ENCODE measurements around the gene PMS1.

The PMS1 gene

DNA sequence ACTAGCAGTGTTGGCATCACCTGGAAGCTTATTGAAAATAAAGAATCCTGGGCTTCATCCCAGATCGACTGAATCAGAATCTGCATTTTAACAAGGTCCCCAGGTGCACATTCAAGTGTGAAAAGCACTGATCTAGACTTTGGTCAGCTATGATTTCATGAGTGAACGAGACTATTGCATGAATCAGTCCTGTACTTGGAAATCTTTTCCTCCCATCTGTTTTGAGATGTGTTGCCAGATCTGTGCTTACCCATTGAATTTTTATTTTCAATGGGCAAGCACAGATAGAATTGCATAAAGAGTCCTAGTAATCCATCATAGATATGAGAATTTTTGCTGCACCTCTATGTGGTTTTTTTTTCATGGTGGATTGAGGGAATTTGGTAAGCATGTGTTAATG is 64.0 kb downstream of the PMS1 start:
- Histone ChIP-seq H3K27ac (ENCODE audit: low read depth, low read length) (no peak overlapping the region), H3K23ac (ENCODE audit: low read length) (no peak overlapping the region), H2BK5ac (ENCODE audit: low read length) (no peak overlapping the region), H3K4me2 (ENCODE audit: low read length) (no peak overlapping the region), H2AK5ac (ENCODE audit: low read length) (no peak overlapping the region), H3K18ac (ENCODE audit: low read length) (no peak overlapping the region), H3K4me3 (ENCODE audit: low read length) (no peak overlapping the region), H4K5ac (ENCODE audit: low read length) (no peak overlapping the region), H3K56ac (ENCODE audit: low read length) (no peak overlapping the region), H3K27me3 (ENCODE audit: insufficient read depth, low read length, poor library complexity) (no peaks in the 10 kb centered on the region), H3K36me3 (ENCODE audit: control insufficient read depth, insufficient read depth, low read length) (no peaks in the 10 kb centered on the region), H3K4ac (ENCODE audit: low read depth, low read length) (no peak overlapping the region), H3K9ac (ENCODE audit: low read length) (no peak overlapping the region), H3K79me2 (ENCODE audit: control insufficient read depth, insufficient read depth, low read length) (no peaks in the 10 kb centered on the region), H2BK120ac (ENCODE audit: low read depth, low read length) (no peak overlapping the region), H2BK15ac (replicated peaks; ENCODE audit: low read depth) (no peak overlapping the region), H3K4me1 (ENCODE audit: control insufficient read depth, low read depth, low read length) (no peaks in the 10 kb centered on the region), H4K8ac (ENCODE audit: low read depth, low read length) (no peak overlapping the region), H3K79me1 (ENCODE audit: low read length) (no peaks in the 10 kb centered on the region)
- WGBS (ENCODE audit: extremely low coverage, insufficient coverage, low lambda C conversion rate) = no CpG with 5 or more reads among the region's 2 CpGs
- no peak for DNase-seq

DNA sequence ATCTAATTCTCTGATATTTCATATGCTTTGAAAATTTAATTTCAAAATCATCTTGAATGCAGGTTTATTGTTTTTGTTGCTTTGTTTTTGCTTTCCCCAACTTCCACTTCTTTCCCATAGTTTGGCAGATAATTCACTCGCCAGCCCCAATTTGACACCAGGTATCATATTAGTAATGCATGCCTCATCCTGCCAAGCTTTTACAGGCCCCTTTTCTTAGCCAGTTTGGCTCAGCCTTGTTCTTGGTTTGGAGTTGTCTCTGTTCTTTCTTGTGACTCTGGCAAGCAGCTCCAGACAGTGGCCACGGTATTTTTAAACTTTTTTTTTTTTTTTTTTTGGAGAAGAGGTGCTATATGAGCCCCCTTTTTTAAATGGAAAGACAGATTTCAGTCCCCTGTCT is 65.3 kb downstream of the PMS1 start:
- no peak overlapping the region for H3K4me2 ChIP-seq (ENCODE audit: low read length)
- H2BK120ac ChIP-seq (ENCODE audit: low read depth, low read length) = no peak overlapping the region
- H3K79me1 ChIP-seq (ENCODE audit: low read length) = no peaks in the 10 kb centered on the region
- H4K5ac ChIP-seq (ENCODE audit: low read length) = no peak overlapping the region
- no CpG with 5 or more reads among the region's 2 CpGs for WGBS (ENCODE audit: extremely low coverage, insufficient coverage, low lambda C conversion rate)
- no peak for DNase-seq
- H3K27me3 ChIP-seq (ENCODE audit: insufficient read depth, low read length, poor library complexity) = no peaks in the 10 kb centered on the region
- H3K56ac ChIP-seq (ENCODE audit: low read length) = no peak overlapping the region
- H3K4me1 ChIP-seq (ENCODE audit: control insufficient read depth, low read depth, low read length) = no peaks in the 10 kb centered on the region
- H3K79me2 ChIP-seq (ENCODE audit: control insufficient read depth, insufficient read depth, low read length) = no peaks in the 10 kb centered on the region
- no peak overlapping the region for H3K23ac ChIP-seq (ENCODE audit: low read length)
- H3K36me3 ChIP-seq (ENCODE audit: control insufficient read depth, insufficient read depth, low read length) = no peaks in the 10 kb centered on the region
- H3K9ac ChIP-seq (ENCODE audit: low read length) = no peak overlapping the region
- H3K4me3 ChIP-seq (ENCODE audit: low read length) = no peak overlapping the region
- no peak overlapping the region for H2BK15ac ChIP-seq (replicated peaks; ENCODE audit: low read depth)
- H3K27ac ChIP-seq (ENCODE audit: low read depth, low read length) = no peak overlapping the region
- no peak overlapping the region for H3K18ac ChIP-seq (ENCODE audit: low read length)
- no peak overlapping the region for H4K8ac ChIP-seq (ENCODE audit: low read depth, low read length)
- H2AK5ac ChIP-seq (ENCODE audit: low read length) = no peak overlapping the region
- no peak overlapping the region for H2BK5ac ChIP-seq (ENCODE audit: low read length)
- H3K4ac ChIP-seq (ENCODE audit: low read depth, low read length) = no peak overlapping the region

DNA sequence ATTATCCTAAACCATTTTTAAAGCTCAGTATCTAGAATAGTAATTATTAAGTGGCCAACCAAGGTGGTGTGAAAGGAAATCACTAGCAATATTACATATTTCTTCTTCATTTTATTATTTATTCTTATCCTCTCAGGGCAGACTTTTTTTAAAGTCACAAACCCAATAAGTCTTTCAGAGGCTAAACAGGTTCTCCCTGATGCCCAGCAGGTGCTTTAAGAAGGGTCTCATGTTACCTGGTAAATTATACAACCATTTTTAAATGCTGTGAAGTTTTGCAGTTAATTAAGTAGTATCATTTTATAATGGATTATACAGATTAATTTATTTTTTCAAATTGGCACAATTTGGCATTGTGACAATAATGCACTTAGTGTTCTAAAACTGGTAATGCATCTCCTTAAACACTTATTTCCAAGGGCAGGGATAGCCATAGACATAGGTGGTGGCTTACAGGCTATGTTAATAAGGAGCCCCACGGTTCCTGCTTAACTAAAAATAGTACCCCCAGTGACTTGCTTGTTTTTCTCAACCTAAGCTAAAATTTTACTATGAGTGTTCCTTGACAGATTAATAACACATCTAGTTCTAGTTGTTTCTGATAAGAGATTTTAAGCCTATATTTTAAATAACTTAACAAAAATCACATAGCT is 67.0 kb downstream of the PMS1 start:
- Histone ChIP-seq H3K27ac (ENCODE audit: low read depth, low read length) (no peak overlapping the region), H3K4me1 (ENCODE audit: control insufficient read depth, low read depth, low read length) (no peaks in the 10 kb centered on the region), H3K79me2 (ENCODE audit: control insufficient read depth, insufficient read depth, low read length) (no peaks in the 10 kb centered on the region), H3K4me3 (ENCODE audit: low read length) (no peak overlapping the region), H3K56ac (ENCODE audit: low read length) (no peak overlapping the region), H4K8ac (ENCODE audit: low read depth, low read length) (no peak overlapping the region), H2BK120ac (ENCODE audit: low read depth, low read length) (no peak overlapping the region), H3K27me3 (ENCODE audit: insufficient read depth, low read length, poor library complexity) (no peaks in the 10 kb centered on the region), H2BK5ac (ENCODE audit: low read length) (no peak overlapping the region), H3K4me2 (ENCODE audit: low read length) (no peak overlapping the region), H3K36me3 (ENCODE audit: control insufficient read depth, insufficient read depth, low read length) (no peaks in the 10 kb centered on the region), H2BK15ac (replicated peaks; ENCODE audit: low read depth) (no peak overlapping the region), H3K18ac (ENCODE audit: low read length) (no peak overlapping the region), H3K9ac (ENCODE audit: low read length) (no peak overlapping the region), H3K4ac (ENCODE audit: low read depth, low read length) (no peak overlapping the region), H4K5ac (ENCODE audit: low read length) (no peak overlapping the region), H2AK5ac (ENCODE audit: low read length) (no peak overlapping the region), H3K79me1 (ENCODE audit: low read length) (no peaks in the 10 kb centered on the region), H3K23ac (ENCODE audit: low read length) (no peak overlapping the region)
- no peak for DNase-seq
- WGBS (ENCODE audit: extremely low coverage, insufficient coverage, low lambda C conversion rate) = no CpG with 5 or more reads among the region's 1 CpG

DNA sequence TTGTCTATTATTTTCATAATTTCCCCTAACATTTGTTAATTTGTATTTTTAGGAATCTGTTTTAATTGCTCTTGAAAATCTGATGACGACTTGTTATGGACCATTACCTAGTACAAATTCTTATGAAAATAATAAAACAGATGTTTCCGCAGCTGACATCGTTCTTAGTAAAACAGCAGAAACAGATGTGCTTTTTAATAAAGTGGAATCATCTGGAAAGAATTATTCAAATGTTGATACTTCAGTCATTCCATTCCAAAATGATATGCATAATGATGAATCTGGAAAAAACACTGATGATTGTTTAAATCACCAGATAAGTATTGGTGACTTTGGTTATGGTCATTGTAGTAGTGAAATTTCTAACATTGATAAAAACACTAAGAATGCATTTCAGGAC is 69.9 kb downstream of the PMS1 start:
- no CpG with 5 or more reads among the region's 3 CpGs for WGBS (ENCODE audit: extremely low coverage, insufficient coverage, low lambda C conversion rate)
- H4K8ac ChIP-seq (ENCODE audit: low read depth, low read length) = no peak overlapping the region
- H3K27me3 ChIP-seq (ENCODE audit: insufficient read depth, low read length, poor library complexity) = no peaks in the 10 kb centered on the region
- H2BK5ac ChIP-seq (ENCODE audit: low read length) = no peak overlapping the region
- no peak overlapping the region for H3K18ac ChIP-seq (ENCODE audit: low read length)
- no peak overlapping the region for H3K9ac ChIP-seq (ENCODE audit: low read length)
- no peak overlapping the region for H2BK120ac ChIP-seq (ENCODE audit: low read depth, low read length)
- H2AK5ac ChIP-seq (ENCODE audit: low read length) = no peak overlapping the region
- H2BK15ac ChIP-seq (replicated peaks; ENCODE audit: low read depth) = no peak overlapping the region
- no peak for DNase-seq
- H3K4ac ChIP-seq (ENCODE audit: low read depth, low read length) = no peak overlapping the region
- H3K56ac ChIP-seq (ENCODE audit: low read length) = no peak overlapping the region
- H3K4me1 ChIP-seq (ENCODE audit: control insufficient read depth, low read depth, low read length) = no peaks in the 10 kb centered on the region
- no peaks in the 10 kb centered on the region for H3K36me3 ChIP-seq (ENCODE audit: control insufficient read depth, insufficient read depth, low read length)
- no peak overlapping the region for H3K4me2 ChIP-seq (ENCODE audit: low read length)
- no peaks in the 10 kb centered on the region for H3K79me1 ChIP-seq (ENCODE audit: low read length)
- no peak overlapping the region for H3K23ac ChIP-seq (ENCODE audit: low read length)
- no peak overlapping the region for H3K27ac ChIP-seq (ENCODE audit: low read depth, low read length)
- H3K4me3 ChIP-seq (ENCODE audit: low read length) = no peak overlapping the region
- no peaks in the 10 kb centered on the region for H3K79me2 ChIP-seq (ENCODE audit: control insufficient read depth, insufficient read depth, low read length)
- H4K5ac ChIP-seq (ENCODE audit: low read length) = no peak overlapping the region

DNA sequence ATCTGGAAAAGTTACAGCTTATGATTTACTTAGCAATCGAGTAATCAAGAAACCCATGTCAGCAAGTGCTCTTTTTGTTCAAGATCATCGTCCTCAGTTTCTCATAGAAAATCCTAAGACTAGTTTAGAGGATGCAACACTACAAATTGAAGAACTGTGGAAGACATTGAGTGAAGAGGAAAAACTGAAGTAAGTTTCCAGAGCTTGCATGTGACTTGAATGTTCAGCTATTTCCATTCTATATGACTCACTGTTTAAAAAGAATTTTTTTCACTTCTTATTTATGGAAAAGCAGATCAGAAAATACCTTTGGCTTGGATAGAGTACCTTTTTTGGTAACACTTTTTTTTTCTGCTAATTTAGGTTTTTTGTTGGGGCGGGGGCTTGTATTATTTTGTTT is 70.7 kb downstream of the PMS1 start:
- Histone ChIP-seq H3K27me3 (ENCODE audit: insufficient read depth, low read length, poor library complexity) (no peaks in the 10 kb centered on the region), H2AK5ac (ENCODE audit: low read length) (no peak overlapping the region), H3K56ac (ENCODE audit: low read length) (no peak overlapping the region), H3K4ac (ENCODE audit: low read depth, low read length) (no peak overlapping the region), H4K5ac (ENCODE audit: low read length) (no peak overlapping the region), H3K79me2 (ENCODE audit: control insufficient read depth, insufficient read depth, low read length) (no peaks in the 10 kb centered on the region), H3K4me2 (ENCODE audit: low read length) (no peak overlapping the region), H3K18ac (ENCODE audit: low read length) (no peak overlapping the region), H3K27ac (ENCODE audit: low read depth, low read length) (no peak overlapping the region), H4K8ac (ENCODE audit: low read depth, low read length) (no peak overlapping the region), H3K79me1 (ENCODE audit: low read length) (no peaks in the 10 kb centered on the region), H2BK120ac (ENCODE audit: low read depth, low read length) (no peak overlapping the region), H3K23ac (ENCODE audit: low read length) (no peak overlapping the region), H2BK5ac (ENCODE audit: low read length) (no peak overlapping the region), H3K36me3 (ENCODE audit: control insufficient read depth, insufficient read depth, low read length) (no peaks in the 10 kb centered on the region), H2BK15ac (replicated peaks; ENCODE audit: low read depth) (no peak overlapping the region), H3K4me3 (ENCODE audit: low read length) (no peak overlapping the region), H3K9ac (ENCODE audit: low read length) (no peak overlapping the region), H3K4me1 (ENCODE audit: control insufficient read depth, low read depth, low read length) (no peaks in the 10 kb centered on the region)
- no CpG with 5 or more reads among the region's 3 CpGs for WGBS (ENCODE audit: extremely low coverage, insufficient coverage, low lambda C conversion rate)
- DNase-seq = no peak

DNA sequence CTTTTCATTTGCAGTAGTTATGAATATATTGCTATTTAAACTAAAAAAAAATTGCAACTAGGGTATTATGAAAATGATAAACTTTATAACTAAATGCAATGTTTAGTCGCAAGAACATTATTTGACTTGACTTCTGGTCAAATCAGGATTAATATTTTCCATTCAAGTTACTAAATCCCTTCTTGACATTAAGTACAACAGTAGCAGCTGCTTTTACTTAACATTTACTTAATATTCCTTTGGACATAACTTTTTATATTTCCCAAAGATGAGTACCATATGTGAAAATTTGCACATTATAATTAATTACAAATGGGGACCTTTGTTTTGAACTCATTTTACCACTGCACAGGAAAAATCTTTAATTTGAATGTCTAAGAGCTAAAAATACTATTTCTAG is 74.0 kb downstream of the PMS1 start:
- no peak overlapping the region for H3K23ac ChIP-seq (ENCODE audit: low read length)
- no peak for DNase-seq
- H3K4ac ChIP-seq (ENCODE audit: low read depth, low read length) = no peak overlapping the region
- no peak overlapping the region for H2BK15ac ChIP-seq (replicated peaks; ENCODE audit: low read depth)
- H3K4me2 ChIP-seq (ENCODE audit: low read length) = no peak overlapping the region
- no peak overlapping the region for H2BK120ac ChIP-seq (ENCODE audit: low read depth, low read length)
- H3K79me1 ChIP-seq (ENCODE audit: low read length) = no peaks in the 10 kb centered on the region
- no peaks in the 10 kb centered on the region for H3K27me3 ChIP-seq (ENCODE audit: insufficient read depth, low read length, poor library complexity)
- H3K79me2 ChIP-seq (ENCODE audit: control insufficient read depth, insufficient read depth, low read length) = no peaks in the 10 kb centered on the region
- no peak overlapping the region for H3K18ac ChIP-seq (ENCODE audit: low read length)
- H3K36me3 ChIP-seq (ENCODE audit: control insufficient read depth, insufficient read depth, low read length) = no peaks in the 10 kb centered on the region
- no peak overlapping the region for H2BK5ac ChIP-seq (ENCODE audit: low read length)
- H4K5ac ChIP-seq (ENCODE audit: low read length) = no peak overlapping the region
- H3K27ac ChIP-seq (ENCODE audit: low read depth, low read length) = no peak overlapping the region
- no peak overlapping the region for H4K8ac ChIP-seq (ENCODE audit: low read depth, low read length)
- no peak overlapping the region for H2AK5ac ChIP-seq (ENCODE audit: low read length)
- no peaks in the 10 kb centered on the region for H3K4me1 ChIP-seq (ENCODE audit: control insufficient read depth, low read depth, low read length)
- no peak overlapping the region for H3K9ac ChIP-seq (ENCODE audit: low read length)
- no CpG with 5 or more reads among the region's 1 CpG for WGBS (ENCODE audit: extremely low coverage, insufficient coverage, low lambda C conversion rate)
- no peak overlapping the region for H3K4me3 ChIP-seq (ENCODE audit: low read length)
- H3K56ac ChIP-seq (ENCODE audit: low read length) = no peak overlapping the region
